WTC11 (cell line): ENCODE measurements around the gene NCOA3. TPM values are rescaled to one million over a fixed set of nuclear protein-coding genes. Genes with fewer than 3 reads are reported as not detected.

Source experiments
- ATAC-seq: fragments of 200-7000 bp; cut with Tn5 transposase; 2 replicates; pipeline ENCODE4 v1.10.0; 2021; ENCODE audit warnings: mild to moderate bottlenecking, moderate library complexity
- CTCF ChIA-PET: fragments of 300-600 bp; sonication (Branson Sonifier 250); formaldehyde crosslinking; loops from one replicate; lab custom pipeline; 2021; ENCODE audit warnings: antibody characterized with exemption; lab: Charles Lee
- POLR2A ChIA-PET: fragments of 350-600 bp; sonication (Branson Sonifier 250); formaldehyde crosslinking; loops from one replicate; lab custom pipeline; 2021; ENCODE audit warnings: antibody characterized with exemption; lab: Charles Lee
- DNase-seq: peaks from one replicate; pipeline ENCODE4 v3.0.0; 2021; ENCODE audit warnings: low spot score
- H3K27ac Mint-ChIP-seq: 2 replicates; pipeline ENCODE4 v1.8.0; 2021; ENCODE audit warnings: mixed read lengths
- H3K27me3 Mint-ChIP-seq: 2 replicates; pipeline ENCODE4 v1.8.0; 2021; ENCODE audit warnings: low read depth, mild to moderate bottlenecking, moderate library complexity, mixed read lengths
- H3K36me3 Mint-ChIP-seq: 2 replicates; pipeline ENCODE4 v1.8.0; 2021; ENCODE audit warnings: mixed read lengths
- H3K4me1 Mint-ChIP-seq: 2 replicates; pipeline ENCODE4 v1.8.0; 2022; ENCODE audit warnings: mixed read lengths
- H3K4me3 Mint-ChIP-seq: 2 replicates; pipeline ENCODE4 v1.8.0; 2021; ENCODE audit warnings: mild to moderate bottlenecking, moderate library complexity, mixed read lengths
- H3K9me3 Mint-ChIP-seq: 2 replicates; pipeline ENCODE4 v1.8.0; 2021; ENCODE audit warnings: mixed read lengths
- AR ChIP-seq: fragments of 250-450 bp; sonication (Bioruptor Pico); IDR thresholded peaks from 2 replicates; pipeline ENCODE4 v1.9.0; 2021; ENCODE audit warnings: mild to moderate bottlenecking
- ATF1 ChIP-seq: sonication (generic); formaldehyde crosslinking; IDR thresholded peaks from 2 replicates; pipeline ENCODE4 v1.8.1; 2023; ENCODE audit warnings: mild to moderate bottlenecking, moderate library complexity, missing genetic modification reagents
- CBFB ChIP-seq: sonication (generic); formaldehyde crosslinking; IDR thresholded peaks from 2 replicates; pipeline ENCODE4 v1.8.1; 2022; ENCODE audit warnings: mild to moderate bottlenecking, low read depth, missing genetic modification reagents
- CREB1 ChIP-seq: sonication (generic); formaldehyde crosslinking; IDR thresholded peaks from 2 replicates; pipeline ENCODE4 v1.8.0; 2023; ENCODE audit warnings: mild to moderate bottlenecking, missing genetic modification reagents
- E2F1 ChIP-seq: sonication (generic); formaldehyde crosslinking; IDR thresholded peaks from 2 replicates; pipeline ENCODE4 v1.8.0; 2022; ENCODE audit warnings: mild to moderate bottlenecking, missing genetic modification reagents
- ETV6 ChIP-seq: sonication (generic); formaldehyde crosslinking; IDR thresholded peaks from 2 replicates; pipeline ENCODE4 v1.8.1; 2022; ENCODE audit warnings: mild to moderate bottlenecking, missing genetic modification reagents
- GABPB1 ChIP-seq: sonication (generic); formaldehyde crosslinking; IDR thresholded peaks from 2 replicates; pipeline ENCODE4 v1.8.1; 2023; ENCODE audit warnings: mild to moderate bottlenecking, missing genetic modification reagents
- HMGXB4 ChIP-seq: sonication (generic); formaldehyde crosslinking; IDR thresholded peaks from 2 replicates; pipeline ENCODE4 v1.8.1; 2023; ENCODE audit warnings: mild to moderate bottlenecking, moderate library complexity, missing genetic modification reagents
- IRF1 ChIP-seq: sonication (generic); formaldehyde crosslinking; IDR thresholded peaks from 2 replicates; pipeline ENCODE4 v1.8.0; 2023; ENCODE audit warnings: missing genetic modification reagents
- MAX ChIP-seq: sonication (generic); formaldehyde crosslinking; IDR thresholded peaks from 2 replicates; pipeline ENCODE4 v1.8.0; 2022; ENCODE audit warnings: mild to moderate bottlenecking, missing genetic modification reagents
- MXD4 ChIP-seq: fragments of 250-450 bp; sonication (Bioruptor Pico); IDR thresholded peaks from 2 replicates; pipeline ENCODE4 v1.8.0; 2021; ENCODE audit warnings: mild to moderate bottlenecking, moderate library complexity, borderline replicate concordance
- NR1H2 ChIP-seq: sonication (generic); formaldehyde crosslinking; IDR thresholded peaks from 2 replicates; pipeline ENCODE4 v1.9.0; 2021; ENCODE audit warnings: mild to moderate bottlenecking, moderate library complexity, missing genetic modification reagents
- RELA ChIP-seq: sonication (generic); formaldehyde crosslinking; IDR thresholded peaks from 2 replicates; pipeline ENCODE4 v1.8.1; 2022; ENCODE audit warnings: missing genetic modification reagents, mild to moderate bottlenecking, borderline replicate concordance
- TEAD4 ChIP-seq: sonication (generic); formaldehyde crosslinking; IDR thresholded peaks from 2 replicates; pipeline ENCODE4 v1.8.0; 2022; ENCODE audit warnings: mild to moderate bottlenecking, missing genetic modification reagents
- USF2 ChIP-seq: sonication (generic); formaldehyde crosslinking; IDR thresholded peaks from 2 replicates; pipeline ENCODE4 v1.8.1; 2023; ENCODE audit warnings: mild to moderate bottlenecking, missing genetic modification reagents, moderate library complexity
- ZNF416 ChIP-seq: fragments of 250-450 bp; sonication (Bioruptor Pico); IDR thresholded peaks from 2 replicates; pipeline ENCODE4 v1.9.0; 2021; ENCODE audit warnings: mild to moderate bottlenecking, inconsistent platforms
- ZNF423 ChIP-seq: fragments of 250-450 bp; sonication (Bioruptor Pico); IDR thresholded peaks from 2 replicates; pipeline ENCODE4 v2.1.2; 2022; ENCODE audit warnings: mild to moderate bottlenecking, moderate library complexity
- ZNF425 ChIP-seq: fragments of 250-450 bp; sonication (Bioruptor Pico); conservative IDR thresholded peaks from 2 replicates; pipeline ENCODE4 v1.9.0; 2021; ENCODE audit warnings: mild to moderate bottlenecking
- ZNF512 ChIP-seq: sonication (generic); formaldehyde crosslinking; IDR thresholded peaks from 2 replicates; pipeline ENCODE4 v1.8.1; 2022; ENCODE audit warnings: missing genetic modification reagents, borderline replicate concordance
- ZNF671 ChIP-seq: fragments of 250-450 bp; sonication (Bioruptor Pico); IDR thresholded peaks from 2 replicates; pipeline ENCODE4 v1.8.0; 2021; ENCODE audit warnings: mild to moderate bottlenecking
- total RNA-seq: library from RNA; stranded (reverse); gene quantifications from 3 replicates; pipeline ENCODE4 v1.2.3, GENCODE V29; 2021

NCOA3 gene
- total RNA-seq, 1 experiment from 2014 or later: 25.2 TPM

GRCh38 chr20:47677635-47678453 lies 176.2 kb downstream of the NCOA3 start (continued):
- TF ChIP-seq ZNF425 (CRISPR knock-in tag) (no peak), MAX (no peak), NR1H2 (CRISPR knock-in tag) (no peak), CBFB (CRISPR knock-in tag) (no peak), GABPB1 (CRISPR knock-in tag) (0 out of 2 replicates have a peak, but pooled peaks have one; percentile 29), IRF1 (no peak), ZNF416 (CRISPR knock-in tag) (no peak), CREB1 (CRISPR knock-in tag) (no peak), ZNF512 (CRISPR knock-in tag) (no peak)

- POLR2A ChIA-PET: no interaction called here
- CTCF ChIA-PET: interaction anchor here (1.1 to 4.7 kb wide), 7 partner anchors 10 to 942 kb away, joined by 3 to 53 read pairs (median 4); no protein-coding TSS in a partner anchor
- H3K9me3 Mint-ChIP-seq: peaks cover 5% of the 10 kb centered on the region; the same call in 1 of the 2 replicates
- no peaks in the 10 kb centered on the region for H3K27me3 Mint-ChIP-seq
- no peak overlapping the region for H3K27ac Mint-ChIP-seq
- H3K36me3 Mint-ChIP-seq: no peaks in the 10 kb centered on the region; the same call in 1 of the 2 replicates
- ATAC-seq (no peak), DNase-seq (no peak)
- peaks cover 10% of the 10 kb centered on the region for H3K4me1 Mint-ChIP-seq
- H3K4me3 Mint-ChIP-seq: no peak overlapping the region
- no peak for TF ChIP-seq ATF1 (CRISPR knock-in tag)
- no peak for TF ChIP-seq ZNF416 (CRISPR knock-in tag)
- TF ChIP-seq RELA (CRISPR knock-in tag): no peak
- TF ChIP-seq ETV6 (CRISPR knock-in tag): no peak
- TF ChIP-seq AR: no peak
- no peak for TF ChIP-seq TEAD4
- no peak for TF ChIP-seq ZNF671
- no peak for TF ChIP-seq E2F1 (CRISPR knock-in tag)
- no peak for TF ChIP-seq MXD4
- no peak for TF ChIP-seq HMGXB4 (CRISPR knock-in tag)
- no peak for TF ChIP-seq ZNF512 (CRISPR knock-in tag)
- no peak for TF ChIP-seq ZNF423 (CRISPR knock-in tag)
- TF ChIP-seq USF2 (CRISPR knock-in tag): no peak
These were observed 176.8 kb downstream of the NCOA3 start for GRCh38 chr20:47678536-47678935.
